HG03520 (cell line): Measurements from ENCODE around the gene YPEL3.

ENCODE experiments used
- ATAC-seq: cut with Tn5 transposase; IDR thresholded peaks from one replicate; pipeline ENCODE4 v1.9.1; 2021; ENCODE audit warnings: mild to moderate bottlenecking, moderate library complexity; ENCODE audit not compliant: unreplicated experiment

The YPEL3 gene

GRCh38 chr16:30053376-30054015, 42.5 kb downstream of the YPEL3 start:
- no peak for ATAC-seq

GRCh38 chr16:30052671-30053372, 43.2 kb downstream of the YPEL3 start:
- no peak for ATAC-seq

DNA sequence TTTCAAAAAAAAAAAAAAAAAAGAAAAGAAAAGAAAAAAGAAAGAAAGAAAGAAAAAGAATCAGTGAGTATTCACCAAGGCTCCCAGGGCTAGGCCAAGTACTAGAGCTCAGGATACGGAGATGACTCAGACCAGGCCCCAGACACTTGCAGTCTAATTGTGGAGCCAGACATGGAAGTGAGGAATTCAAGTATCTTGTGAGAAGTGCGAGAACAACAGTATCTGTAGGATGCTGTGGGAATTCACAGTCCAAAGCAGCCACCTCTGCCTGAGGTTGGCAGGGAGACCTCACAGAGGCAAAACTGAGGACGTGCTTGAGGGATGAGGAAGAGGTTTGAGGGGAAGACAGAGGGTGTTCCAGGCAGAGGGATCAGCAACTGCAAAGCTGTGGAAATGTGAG, 44.5 kb downstream of the YPEL3 start:
- ATAC-seq, result no peak

- no peak for ATAC-seq
Measured at GRCh38 chr16:30049871-30050270, 46.1 kb downstream of the YPEL3 start.

DNA sequence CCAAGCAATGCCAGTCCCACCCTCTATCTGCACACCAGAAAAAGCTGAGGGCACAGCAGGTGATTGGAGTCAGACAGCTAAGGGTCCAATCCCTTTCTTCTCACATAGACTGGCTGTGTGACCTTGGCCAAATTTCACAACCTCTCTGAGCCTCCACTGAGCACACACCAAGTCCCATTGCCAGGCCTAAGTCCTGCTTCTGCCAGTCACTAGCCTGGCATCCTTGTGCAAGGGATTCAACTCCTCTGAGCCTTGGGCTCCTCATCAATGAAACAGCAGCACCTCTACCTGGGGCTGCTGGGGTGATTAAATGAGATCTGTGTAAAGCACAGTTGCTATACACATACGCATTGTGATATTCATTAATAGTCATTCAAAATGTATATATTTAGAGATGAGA, 49.4 kb downstream of the YPEL3 start:
- ATAC-seq, result no peak

DNA sequence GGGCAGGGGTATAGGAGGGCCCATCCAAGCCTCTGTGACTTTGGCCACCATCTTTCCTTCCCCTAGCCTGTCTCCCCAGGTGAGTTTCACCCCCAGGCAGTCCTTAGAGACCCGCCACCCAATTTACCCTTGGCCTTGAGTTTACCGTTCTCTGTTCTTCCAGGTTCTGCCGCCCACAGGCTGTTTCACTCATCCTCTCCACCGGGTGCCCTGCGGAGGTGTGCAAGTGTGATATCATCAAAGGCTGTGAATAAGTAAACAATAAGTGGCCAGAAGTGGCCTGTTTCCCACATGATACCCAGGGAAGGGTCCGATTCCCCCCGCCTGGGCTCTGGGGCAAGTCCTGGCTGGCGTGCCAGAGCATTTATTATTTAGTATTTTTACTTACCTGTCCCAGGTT, 49.8 kb downstream of the YPEL3 start:
- ATAC-seq, result no peak
